Tibial nerve (tissue), 4 donors: Measurements from ENCODE around the gene GHRL. TPM values are rescaled to one million over a fixed set of nuclear protein-coding genes. Genes with fewer than 3 reads are reported as not detected.
"Not testable (repeated sequence)": the region's sequence is repeated elsewhere in the genome, so short reads cannot be mapped to it uniquely, and the experiment has no call there.

Experiments
- DNase-seq, 2 donors: peaks; one replicate each; pipeline ENCODE4 v3.0.0-alpha.2; 2019; ENCODE audit warnings: low spot score in 2 of 2
- H3K27ac ChIP-seq, 4 donors: fragments of 200-600 bp; sonication (generic) in 3 of 4; one replicate each; pipeline ENCODE4 v1.5.1; 2017 to 2019; ENCODE audit warnings: mild to moderate bottlenecking in 1 of 4
- H3K27me3 ChIP-seq, 2 donors: fragments of 200-600 bp; sonication (generic) in 1 of 2; one replicate each; pipeline versions ENCODE4 v1.5.1 to v1.6.0; 2017 to 2019
- H3K36me3 ChIP-seq, 3 donors: fragments of 200-600 bp; sonication (generic); one replicate each; pipeline ENCODE4 v1.5.1; 2018 to 2019
- H3K4me1 ChIP-seq, 4 donors: fragments of 200-600 bp; sonication (generic) in 3 of 4; one replicate each; pipeline ENCODE4 v1.5.1; 2017 to 2019
- H3K4me3 ChIP-seq, 4 donors: fragments of 200-600 bp; sonication (generic) in 3 of 4; one replicate each; pipeline ENCODE4 v1.5.1; 2017 to 2019; ENCODE audit warnings: mild to moderate bottlenecking in 1 of 4, moderate library complexity in 1 of 4
- H3K9me3 ChIP-seq, 4 donors: fragments of 200-600 bp; sonication (generic) in 3 of 4; one replicate each; pipeline ENCODE4 v1.5.1; 2017 to 2019
- CTCF ChIP-seq, 5 experiments: fragments of 200-600 bp in 3 of 5; fragments of 450-650 bp in 2 of 5; sonication (generic) in 3 of 5; IDR thresholded peaks; one replicate each; pipeline ENCODE4 v1.5.1; 2016 to 2019; ENCODE audit warnings: antibody characterized with exemption in 5 of 5, mild to moderate bottlenecking in 3 of 5, moderate library complexity in 2 of 5
- EP300 ChIP-seq, 2 donors: sonication (generic); formaldehyde crosslinking; IDR thresholded peaks; one replicate each; pipeline ENCODE4 v1.6.1; 2017; ENCODE audit warnings: antibody characterized with exemption in 2 of 2, mild to moderate bottlenecking in 1 of 2
- POLR2A ChIP-seq, 2 donors: fragments of 450-650 bp; IDR thresholded peaks; one replicate each; pipeline ENCODE4 v1.6.1; 2017; ENCODE audit warnings: antibody characterized with exemption in 2 of 2, mild to moderate bottlenecking in 2 of 2, moderate library complexity in 2 of 2
- WGBS, 2 donors: methylation state at CpG; one replicate each; pipeline ENCODE4 v1.1.5; 2018; 5-methylcytosine and 5-hydroxymethylcytosine counted together
- total RNA-seq, 4 donors: library from RNA; depleted of rRNA; stranded (reverse); fragments of >200 nt; gene quantifications; one replicate each; pipeline ENCODE4 v1.1.0, GENCODE V29; 2016

Gene GHRL
- total RNA-seq, 4 donors from 2014 or later, result 0.60 to 3.7 (median 2.9) TPM; not detected in 1

- Histone ChIP-seq H3K4me3 (no peak overlapping the region), H3K27ac (no peak overlapping the region), H3K27me3 (no peaks in the 10 kb centered on the region), H3K36me3 (peaks cover 0 to 62% (median 4%) of the 10 kb centered on the region in 3 donors), H3K4me1 (peaks cover 0 to 31% (median 11%) of the 10 kb centered on the region in 4 donors), H3K9me3 (no peaks in the 10 kb centered on the region)
- no peak for DNase-seq
- no peak for TF ChIP-seq EP300 (IDR thresholded peaks at IDR 0.05)
- no peak for TF ChIP-seq CTCF (IDR thresholded peaks at IDR 0.05)
- no peak for TF ChIP-seq POLR2A (IDR thresholded peaks at IDR 0.05)
- WGBS, 2 donors, result 92 to 94% methylated on average over 2 of the region's 2 CpGs
Observed at GRCh38 chr3:10272977-10273376, 19.8 kb downstream of the GHRL start.

- H3K27ac ChIP-seq, DNase-seq, H3K4me3 ChIP-seq, H3K27me3 ChIP-seq, H3K9me3 ChIP-seq: not testable (repeated sequence)
- peaks cover 0 to 57% (median 2%) of the 10 kb centered on the region in 3 donors for H3K36me3 ChIP-seq
- H3K4me1 ChIP-seq, result peaks cover 0 to 35% (median 11%) of the 10 kb centered on the region in 4 donors
- WGBS, 2 donors, result 97% methylated on average over 11 of the region's 11 CpGs
Observed at GRCh38 chr3:10272476-10272875, 20.3 kb downstream of the GHRL start.

DNA sequence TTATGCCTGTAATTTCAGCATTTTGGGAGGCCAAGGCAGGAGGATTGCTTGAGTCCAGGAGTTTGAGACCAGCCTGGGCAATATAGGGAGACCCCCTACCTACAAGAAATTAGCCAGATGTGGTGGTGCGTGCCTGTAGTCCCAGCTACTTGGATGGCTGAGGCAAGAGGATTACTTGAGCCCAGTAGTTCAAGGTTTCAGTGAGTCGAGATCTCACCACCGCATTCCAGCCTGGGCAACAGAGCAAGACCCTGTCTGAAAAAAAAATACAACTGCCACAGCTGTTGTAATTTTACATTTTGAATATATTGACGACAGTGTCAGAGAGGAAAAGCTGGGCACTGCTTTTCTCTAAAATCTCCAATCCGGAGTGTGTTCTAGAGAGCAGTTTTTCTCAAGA, 23.3 kb downstream of the GHRL start:
- Histone ChIP-seq H3K9me3 (no peaks in the 10 kb centered on the region), H3K36me3 (peaks cover 0 to 49% (median 2%) of the 10 kb centered on the region in 3 donors), H3K27ac (no peak overlapping the region), H3K4me1 (peaks cover 0 to 36% (median 11%) of the 10 kb centered on the region in 4 donors), H3K27me3 (no peaks in the 10 kb centered on the region), H3K4me3 (no peak overlapping the region)
- no peak for DNase-seq
- no peak for TF ChIP-seq POLR2A (IDR thresholded peaks at IDR 0.05)
- TF ChIP-seq CTCF (IDR thresholded peaks at IDR 0.05), result no peak
- no peak for TF ChIP-seq EP300 (IDR thresholded peaks at IDR 0.05)
- WGBS, 2 donors, result 95 to 98% methylated on average over 5 of the region's 5 CpGs

- H3K36me3 ChIP-seq, result peaks cover 0 to 51% (median 2%) of the 10 kb centered on the region in 3 donors
Observed at GRCh38 chr3:10268930-10269329, 23.8 kb downstream of the GHRL start.

DNA sequence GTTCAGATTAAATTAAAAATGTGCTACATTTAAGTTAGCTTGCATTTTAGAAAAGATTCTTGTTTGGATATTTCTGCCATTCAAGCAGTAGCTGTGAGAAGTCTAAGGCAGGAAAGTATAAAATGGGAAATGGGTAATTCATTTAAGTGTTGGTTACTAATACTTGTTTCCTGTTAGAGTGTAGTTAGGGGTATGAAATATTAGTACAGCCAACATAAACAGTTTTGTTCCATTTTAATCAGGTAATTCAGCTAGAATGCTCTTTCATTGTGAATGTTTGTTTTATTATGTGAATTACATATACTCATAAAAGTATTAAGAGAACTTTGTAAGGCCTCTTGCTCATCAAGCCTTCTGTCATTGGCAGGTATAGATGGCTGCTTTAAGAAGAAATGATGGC, 24.6 kb downstream of the GHRL start:
- no peak overlapping the region for H3K4me3 ChIP-seq
- DNase-seq, result no peak
- peaks cover 0 to 32% (median under 1%) of the 10 kb centered on the region in 4 donors for H3K4me1 ChIP-seq
- peaks cover 0 to 54% (median 2%) of the 10 kb centered on the region in 3 donors for H3K36me3 ChIP-seq
- no peaks in the 10 kb centered on the region for H3K27me3 ChIP-seq
- H3K9me3 ChIP-seq, result no peaks in the 10 kb centered on the region
- no peak overlapping the region for H3K27ac ChIP-seq
- no peak for TF ChIP-seq EP300 (IDR thresholded peaks at IDR 0.05)
- no peak for TF ChIP-seq CTCF (IDR thresholded peaks at IDR 0.05)
- no peak for TF ChIP-seq POLR2A (IDR thresholded peaks at IDR 0.05)

More at GRCh38 chr3:10268930-10269329, 23.8 kb downstream of the GHRL start:
- Histone ChIP-seq H3K4me1 (peaks cover 0 to 35% (median 9%) of the 10 kb centered on the region in 4 donors), H3K4me3 (no peak overlapping the region), H3K9me3 (no peaks in the 10 kb centered on the region), H3K27me3 (no peaks in the 10 kb centered on the region), H3K27ac (no peak overlapping the region)
- no peak for DNase-seq
- WGBS, 2 donors, result 94 to 95% methylated on average over 4 to 5 of the region's 5 CpGs
- TF ChIP-seq POLR2A (IDR thresholded peaks at IDR 0.05) (no peak), CTCF (IDR thresholded peaks at IDR 0.05) (no peak), EP300 (IDR thresholded peaks at IDR 0.05) (no peak)

DNA sequence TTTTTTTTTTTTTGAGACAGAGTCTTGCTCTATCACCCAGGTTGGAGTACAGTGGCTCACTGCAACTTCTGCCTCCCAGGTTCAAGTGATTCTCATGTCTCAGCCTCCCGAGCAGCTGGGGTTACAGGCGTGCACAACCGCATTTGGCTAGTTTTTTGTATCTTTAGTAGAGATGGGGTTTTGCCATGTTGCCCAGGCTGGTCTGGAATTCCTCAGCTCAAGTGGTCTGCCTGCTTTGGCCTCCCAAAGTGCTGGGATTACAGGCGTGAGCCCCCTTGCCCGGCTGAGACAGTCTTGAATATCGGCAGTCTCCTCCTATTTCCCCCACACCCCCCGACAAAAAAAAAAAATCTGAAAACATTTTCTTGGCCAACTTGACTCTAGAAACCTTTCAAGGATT, 25.8 kb downstream of the GHRL start:
- not testable (repeated sequence) for H3K27ac ChIP-seq, H3K9me3 ChIP-seq, H3K27me3 ChIP-seq, H3K4me3 ChIP-seq, DNase-seq
- WGBS, 2 donors, result 84 to 89% methylated on average over 7 of the region's 7 CpGs
- peaks cover 0 to 27% (median 0%) of the 10 kb centered on the region in 4 donors for H3K4me1 ChIP-seq
- H3K36me3 ChIP-seq, result peaks cover 0 to 53% (median 2%) of the 10 kb centered on the region in 3 donors
